NCI-H460 (cell line): ENCODE data around the gene ALKBH2. TPM values are rescaled to one million over a fixed set of nuclear protein-coding genes. Genes with fewer than 3 reads are reported as not detected.
A peak's percentile ranks its signal among the peaks of the same experiment; 100 is the strongest.
"Not testable (repeated sequence)": the region's sequence is repeated elsewhere in the genome, so short reads cannot be mapped to it uniquely, and the experiment has no call there.

ENCODE experiments used
- DNase-seq: peaks from one replicate; pipeline ENCODE4 v3.0.0-alpha.2; 2016; ENCODE audit warnings: low read depth; ENCODE audit errors: extremely low read depth
- total RNA-seq: library from RNA; depleted of rRNA; stranded (reverse); fragments of >200 nt; shearing (Covaris generic); gene quantifications from 2 replicates; pipeline ENCODE4 v1.2.3, GENCODE V29; 2014

The ALKBH2 gene
- total RNA-seq, 1 experiment from 2014 or later = 35.1 TPM

GRCh38 chr12:109074866-109075265, 18.4 kb downstream of the ALKBH2 start:
- no peak for DNase-seq

- DNase-seq = no peak
These were observed 23.7 kb downstream of the ALKBH2 start for GRCh38 chr12:109069307-109070271.

GRCh38 chr12:109065853-109066193, 27.4 kb downstream of the ALKBH2 start:
- no peak for DNase-seq

GRCh38 chr12:109065154-109065852, 28.0 kb downstream of the ALKBH2 start:
- no peak for DNase-seq

GRCh38 chr12:109064143-109064542, 29.1 kb downstream of the ALKBH2 start:
- DNase-seq = no peak

DNA sequence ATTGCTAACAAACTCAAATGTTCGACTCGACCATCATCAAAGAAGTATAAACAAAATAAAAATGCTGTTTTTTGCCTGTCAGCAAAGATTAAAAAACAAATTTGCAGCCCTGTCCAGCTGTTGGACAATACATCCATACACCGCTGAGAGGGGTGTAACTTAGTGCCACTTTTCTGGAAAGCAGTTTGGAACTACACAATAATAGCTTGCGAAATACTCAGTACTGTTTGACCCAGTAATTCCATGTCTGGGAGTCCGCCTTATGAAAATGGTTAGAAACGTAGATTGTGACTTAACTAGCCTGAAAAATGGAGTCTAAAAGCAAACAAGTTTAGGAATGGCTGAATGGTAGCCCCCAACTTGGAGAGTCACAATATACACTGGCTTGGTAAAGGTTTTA, 34.5 kb downstream of the ALKBH2 start:
- DNase-seq = no peak

GRCh38 chr12:109057376-109057775, 35.9 kb downstream of the ALKBH2 start:
- DNase-seq = no peak

DNA sequence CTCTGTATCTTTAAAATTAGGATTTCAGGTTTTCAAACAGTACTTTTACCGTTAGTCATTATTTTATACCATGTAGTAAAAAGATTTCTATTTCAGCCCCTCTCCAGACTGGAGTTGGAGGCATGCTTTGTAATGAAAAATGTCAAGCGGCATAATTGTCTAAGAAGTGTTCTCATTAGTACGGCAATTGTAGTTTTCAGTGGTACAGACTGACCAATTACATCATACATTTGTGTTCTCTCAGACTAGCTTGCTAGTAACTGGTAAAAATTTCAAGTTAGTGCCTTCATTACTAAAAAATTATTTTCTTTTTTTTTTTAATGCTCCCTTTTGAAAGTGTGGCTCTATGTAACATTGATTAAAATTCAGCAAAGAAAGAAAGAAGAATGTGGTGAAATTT, 36.4 kb downstream of the ALKBH2 start:
- no peak for DNase-seq

DNA sequence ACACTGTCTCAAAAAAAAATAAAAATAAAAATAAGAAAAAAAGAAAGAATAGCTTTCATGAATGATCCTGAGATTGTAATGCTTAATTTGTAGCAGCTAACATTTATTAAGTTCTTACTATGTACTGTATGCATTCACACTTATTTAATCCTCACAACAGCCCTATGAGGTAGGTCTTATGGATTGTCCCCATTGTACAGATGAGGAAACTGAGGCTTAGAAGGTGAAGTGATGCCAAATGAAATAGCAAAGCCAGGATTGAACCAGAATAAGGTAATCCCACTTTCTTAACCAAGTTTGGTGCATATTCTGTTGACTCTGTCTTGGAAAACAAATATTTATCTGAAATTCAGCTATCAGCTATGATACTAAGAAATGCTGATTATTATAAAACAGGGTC, 38.8 kb downstream of the ALKBH2 start:
- no peak for DNase-seq

- DNase-seq = not testable (repeated sequence)
These were observed 39.2 kb downstream of the ALKBH2 start for GRCh38 chr12:109054124-109054513.

DNA sequence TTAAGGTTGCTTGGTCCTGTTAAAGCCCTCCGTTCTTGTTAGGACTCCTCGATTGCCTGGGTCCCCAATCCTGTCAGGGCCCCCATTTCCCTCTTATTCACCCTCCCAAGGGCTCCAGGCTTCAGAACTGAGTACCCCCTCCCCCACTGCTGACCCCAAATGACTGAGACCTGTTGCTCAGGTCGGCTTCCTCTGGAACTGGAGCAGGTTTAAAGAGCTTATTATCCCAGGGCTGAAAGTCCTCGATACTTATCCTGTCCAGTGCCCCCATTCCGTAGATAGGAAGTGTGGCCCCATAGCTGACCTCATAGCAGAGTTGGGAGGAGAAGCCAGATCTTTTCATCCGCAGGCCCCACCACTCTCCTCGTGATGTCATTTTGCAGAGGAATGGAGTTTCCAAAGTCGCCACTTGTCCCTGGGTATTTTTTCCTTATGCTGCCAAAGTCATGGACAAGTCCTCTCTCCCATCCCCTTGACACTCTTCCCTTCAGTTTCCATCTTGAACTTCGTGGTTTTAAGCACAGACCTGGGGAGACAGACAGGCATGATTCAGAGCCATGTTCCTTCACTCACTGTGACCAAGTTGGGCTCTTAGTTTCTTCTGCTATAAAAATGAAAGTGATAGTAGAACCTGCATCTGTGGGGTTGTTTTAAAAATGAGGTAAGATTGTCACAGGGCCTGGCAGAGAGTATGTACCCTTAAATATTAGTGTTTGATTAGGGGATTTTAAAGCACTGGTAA, 39.7 kb downstream of the ALKBH2 start:
- DNase-seq = no peak

- DNase-seq = peak; percentile 74
These were observed 40.6 kb downstream of the ALKBH2 start, which contains the start of gene USP30 for GRCh38 chr12:109052414-109053323. Gene USP30, plus strand, starts transcription at chr12:109052576. Its CDS starts 103 bp downstream, at chr12:109052679.

DNA sequence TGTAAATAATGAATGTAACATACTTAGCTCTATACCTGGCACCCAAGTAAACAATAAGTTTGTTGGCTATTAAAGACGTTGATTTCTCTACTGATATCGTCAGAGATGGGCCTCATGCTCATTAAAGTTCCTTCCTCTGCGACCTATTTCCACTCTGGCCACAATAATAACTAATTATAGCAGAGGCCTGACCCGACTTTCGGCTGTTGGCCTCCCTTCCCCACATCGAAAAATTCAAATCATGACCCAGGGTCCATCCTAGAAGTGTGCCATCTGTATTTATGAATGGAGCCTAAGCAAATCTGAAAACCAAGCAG, 41.2 kb downstream of the ALKBH2 start:
- DNase-seq = no peak

DNA sequence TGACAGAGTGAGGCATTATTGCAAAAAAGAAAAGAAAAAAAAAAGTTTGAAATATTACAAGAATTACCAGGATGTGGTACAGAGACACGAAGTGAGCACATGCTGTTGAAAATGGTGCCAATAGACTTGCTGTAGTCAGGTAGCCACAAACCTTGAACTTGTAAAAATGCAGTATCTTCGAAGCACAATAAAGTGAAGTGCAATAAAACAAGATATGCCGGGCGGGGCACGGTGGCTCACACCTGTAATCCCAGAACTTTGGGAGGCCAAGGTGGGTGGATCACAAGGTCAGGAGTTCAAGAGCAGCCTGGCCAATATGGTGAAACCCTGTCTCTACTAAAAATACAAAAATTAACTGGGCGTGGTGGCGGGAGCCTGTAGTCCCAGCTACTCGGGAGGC, 43.5 kb downstream of the ALKBH2 start:
- DNase-seq = not testable (repeated sequence)

DNA sequence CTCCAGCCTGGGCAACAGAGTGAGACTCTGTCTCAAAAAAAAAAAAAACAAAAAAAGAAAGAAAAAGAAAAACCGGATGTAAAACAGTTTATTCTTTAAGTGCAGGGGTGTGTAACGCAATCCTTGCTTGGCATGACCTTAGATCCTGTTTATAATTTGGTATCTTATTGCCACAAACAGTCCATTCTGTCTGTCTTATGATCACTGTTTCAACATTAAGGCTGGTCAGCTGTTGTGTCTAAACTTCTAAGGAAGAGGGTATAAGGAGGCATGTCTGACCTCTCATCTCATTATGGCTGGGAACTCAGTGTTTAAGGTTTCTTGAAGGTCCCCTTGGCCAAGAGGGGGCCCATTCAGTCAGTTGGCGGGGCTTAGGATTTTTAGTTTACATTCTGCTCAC, 44.6 kb downstream of the ALKBH2 start:
- not testable (repeated sequence) for DNase-seq

- no peak for DNase-seq
These were observed 46.0 kb downstream of the ALKBH2 start for GRCh38 chr12:109047081-109047805.

- no peak for DNase-seq
These were observed 49.0 kb downstream of the ALKBH2 start for GRCh38 chr12:109044241-109044640.
